GM23338 (cell line): ENCODE results near the gene TMEM106A.

Experiments used
- EZH2 ChIP-seq: fragments of 200-600 bp; sonication (generic); IDR thresholded peaks from one replicate; pipeline ENCODE4 v1.8.0; 2017; ENCODE audit warnings: antibody characterized with exemption, mild to moderate bottlenecking, low read depth; ENCODE audit not compliant: unreplicated experiment
- EZH2phosphoT487 ChIP-seq: fragments of 200-600 bp; sonication (generic); IDR thresholded peaks from one replicate; pipeline ENCODE4 v1.8.1; 2018; ENCODE audit warnings: antibody characterized with exemption; ENCODE audit not compliant: unreplicated experiment
- NANOG ChIP-seq: IDR thresholded peaks from 2 replicates; pipeline ENCODE4 v1.6.1; 2016; ENCODE audit warnings: antibody characterized with exemption, borderline replicate concordance
- STAT1 ChIP-seq: IDR thresholded peaks from one replicate; pipeline ENCODE4 v1.6.1; 2016; ENCODE audit warnings: antibody characterized with exemption; ENCODE audit not compliant: unreplicated experiment
- TF ChIP-seq, protein P1 (sequence below), 2 experiments: fragments of 200-600 bp in 1 of 2; sonication (generic) in 1 of 2; conservative IDR thresholded peaks; 2 replicates each; pipeline versions ENCODE4 v1.5.1 to v1.6.1; 2016 to 2017; ENCODE audit warnings: antibody characterized with exemption in 2 of 2, low read depth in 2 of 2, mild to moderate bottlenecking in 2 of 2, moderate library complexity in 1 of 2

DNA sequence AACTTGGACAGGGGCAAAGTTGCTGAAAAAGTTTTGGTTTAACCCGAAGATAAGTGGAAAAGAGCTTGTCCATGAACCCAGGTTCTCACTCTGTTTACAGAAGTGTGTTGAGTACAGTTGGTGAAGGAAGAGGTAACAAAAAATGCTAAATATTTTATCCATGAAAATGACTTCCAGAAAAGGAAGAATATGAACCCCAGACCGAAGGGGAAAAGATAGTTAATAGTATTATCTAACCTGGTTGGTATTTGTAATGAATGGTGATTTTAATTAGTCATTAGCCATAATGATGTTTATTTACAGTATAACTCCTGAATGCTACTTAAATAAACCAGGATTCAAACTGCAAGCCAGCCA, 574 bp upstream of the TMEM106A start:
- TF ChIP-seq, protein P1, sequence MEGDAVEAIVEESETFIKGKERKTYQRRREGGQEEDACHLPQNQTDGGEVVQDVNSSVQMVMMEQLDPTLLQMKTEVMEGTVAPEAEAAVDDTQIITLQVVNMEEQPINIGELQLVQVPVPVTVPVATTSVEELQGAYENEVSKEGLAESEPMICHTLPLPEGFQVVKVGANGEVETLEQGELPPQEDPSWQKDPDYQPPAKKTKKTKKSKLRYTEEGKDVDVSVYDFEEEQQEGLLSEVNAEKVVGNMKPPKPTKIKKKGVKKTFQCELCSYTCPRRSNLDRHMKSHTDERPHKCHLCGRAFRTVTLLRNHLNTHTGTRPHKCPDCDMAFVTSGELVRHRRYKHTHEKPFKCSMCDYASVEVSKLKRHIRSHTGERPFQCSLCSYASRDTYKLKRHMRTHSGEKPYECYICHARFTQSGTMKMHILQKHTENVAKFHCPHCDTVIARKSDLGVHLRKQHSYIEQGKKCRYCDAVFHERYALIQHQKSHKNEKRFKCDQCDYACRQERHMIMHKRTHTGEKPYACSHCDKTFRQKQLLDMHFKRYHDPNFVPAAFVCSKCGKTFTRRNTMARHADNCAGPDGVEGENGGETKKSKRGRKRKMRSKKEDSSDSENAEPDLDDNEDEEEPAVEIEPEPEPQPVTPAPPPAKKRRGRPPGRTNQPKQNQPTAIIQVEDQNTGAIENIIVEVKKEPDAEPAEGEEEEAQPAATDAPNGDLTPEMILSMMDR (conservative IDR thresholded peaks at IDR 0.05; ENCODE audit: low read depth in 2 of 2), result no peak
- no peak for TF ChIP-seq EZH2phosphoT487
- no peak for TF ChIP-seq EZH2
- no peak for TF ChIP-seq NANOG
- no peak for TF ChIP-seq STAT1
